Measurements from ENCODE around the gene SMC4.

Gene SMC4

GRCh38 chr3:160398820-160399124 is 678 bp upstream of the SMC4 start:
- no peak for DNase-seq

DNA sequence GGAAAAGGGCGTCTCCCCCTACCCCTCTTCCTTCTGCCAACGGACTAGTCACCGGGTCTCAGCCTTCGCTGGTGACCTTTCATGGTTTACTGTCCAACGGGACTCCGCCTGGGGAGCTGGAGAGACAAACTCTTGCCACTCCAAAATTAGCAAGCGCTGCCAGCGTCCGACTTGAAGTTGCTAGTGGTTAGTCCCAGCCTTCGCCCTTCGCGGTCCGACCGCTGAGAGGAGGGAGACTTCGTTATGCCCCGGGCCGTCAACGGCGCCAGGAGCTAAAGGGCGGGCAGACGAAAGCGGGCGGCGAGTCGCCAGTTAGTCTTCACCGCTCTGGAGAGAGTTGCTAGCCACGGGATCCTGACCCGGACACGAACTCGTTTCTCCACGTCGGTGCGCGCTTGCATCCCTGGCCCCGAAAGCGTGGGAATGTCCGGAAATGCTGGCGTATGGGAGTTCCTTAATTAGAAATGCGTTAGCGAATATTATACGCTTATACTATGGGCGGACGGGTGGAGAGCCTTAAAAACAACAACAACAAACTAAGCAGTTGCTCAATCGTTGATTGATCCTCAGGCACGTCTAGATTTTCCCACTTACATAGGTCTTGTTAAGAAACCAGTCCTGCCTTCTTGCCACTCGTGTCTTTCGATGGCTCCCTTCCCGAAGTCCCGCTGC is 716 bp downstream of the SMC4 start:
- peak; percentile 15 for DNase-seq

DNA sequence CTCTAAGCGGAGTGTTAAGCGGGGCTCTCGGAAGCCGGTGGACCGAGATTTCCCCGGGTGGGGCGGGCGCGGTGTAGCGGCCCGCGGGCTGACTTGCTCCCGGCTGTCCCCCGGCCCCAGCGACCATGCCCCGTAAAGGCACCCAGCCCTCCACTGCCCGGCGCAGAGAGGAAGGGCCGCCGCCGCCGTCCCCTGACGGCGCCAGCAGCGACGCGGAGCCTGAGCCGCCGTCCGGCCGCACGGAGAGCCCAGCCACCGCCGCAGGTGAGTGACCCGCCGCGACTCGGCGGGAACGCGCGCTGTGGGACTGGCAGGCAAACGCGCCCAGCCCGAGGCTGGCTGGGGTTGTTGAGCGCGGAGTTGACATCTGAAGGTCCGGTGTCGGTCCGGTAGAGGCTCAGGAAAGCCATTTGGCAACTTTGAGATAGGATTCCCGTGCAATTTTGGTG is 1.3 kb downstream of the SMC4 start:
- peak; percentile 7 for DNase-seq

GRCh38 chr3:160401291-160402095 is 2.0 kb downstream of the SMC4 start:
- no peak for DNase-seq

DNA sequence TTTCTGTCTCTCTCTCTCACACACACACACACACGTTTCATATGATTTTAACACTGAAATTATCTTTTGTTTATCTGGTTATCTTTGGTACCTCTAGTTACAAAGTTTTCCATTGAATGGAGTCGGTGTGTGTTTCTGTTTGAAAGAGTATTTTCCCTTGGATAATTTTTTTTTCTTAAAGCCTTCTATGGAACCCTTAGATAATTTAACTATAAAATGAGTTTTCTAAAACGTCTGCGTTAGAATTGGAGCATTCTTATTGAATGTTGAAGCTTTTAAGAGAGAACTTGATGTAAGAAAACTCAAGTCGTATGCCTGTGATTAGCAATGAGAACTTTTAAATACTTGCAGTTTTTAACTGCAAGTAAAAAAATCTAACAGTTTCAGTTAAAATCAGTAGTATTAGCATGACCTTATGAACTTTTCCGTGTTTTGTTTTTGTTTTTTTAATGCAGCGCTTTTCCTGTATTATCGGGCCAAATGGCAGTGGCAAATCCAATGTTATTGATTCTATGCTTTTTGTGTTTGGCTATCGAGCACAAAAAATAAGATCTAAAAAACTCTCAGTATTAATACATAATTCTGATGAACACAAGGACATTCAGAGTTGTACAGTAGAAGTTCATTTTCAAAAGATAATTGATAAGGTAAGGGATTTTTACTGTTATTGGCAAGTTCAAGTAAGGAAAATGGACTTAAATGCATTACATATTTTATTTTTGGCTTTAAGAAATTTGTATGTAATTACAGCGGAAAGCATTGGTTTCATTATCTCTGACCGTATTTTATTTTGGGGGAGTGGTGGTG is 3.0 kb downstream of the SMC4 start:
- DNase-seq, result no peak

DNA sequence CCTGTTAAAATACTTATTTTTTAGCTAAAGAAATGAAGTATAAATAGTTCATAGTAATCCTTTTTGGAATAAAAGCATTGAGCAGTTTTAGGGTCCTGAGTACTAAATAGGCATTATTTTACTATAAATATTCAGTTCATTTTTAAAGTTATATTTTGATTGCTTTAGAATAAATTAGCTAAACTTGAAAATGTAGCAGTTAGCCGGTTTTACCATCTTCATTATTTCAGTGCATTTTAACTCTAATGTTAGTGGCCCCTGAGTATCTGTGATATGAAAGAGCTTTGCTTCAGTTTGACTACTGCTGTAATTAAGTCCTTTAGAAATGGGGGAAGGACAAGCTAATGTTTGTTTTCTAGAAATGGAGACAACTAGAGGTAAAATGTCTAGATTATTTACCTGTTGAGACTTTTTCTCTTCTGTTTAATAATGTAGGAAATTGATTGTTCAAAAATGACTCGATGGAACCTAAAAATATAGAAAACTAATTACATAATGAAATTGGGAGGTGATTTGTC is 3.6 kb downstream of the SMC4 start:
- no peak for DNase-seq

- no peak for DNase-seq
Measured at GRCh38 chr3:160403796-160404470, 4.5 kb downstream of the SMC4 start.

- no peak for DNase-seq
Measured at GRCh38 chr3:160409812-160410610, 10.6 kb downstream of the SMC4 start.

- DNase-seq, result no peak
Measured at GRCh38 chr3:160412477-160412876, 13.0 kb downstream of the SMC4 start.

DNA sequence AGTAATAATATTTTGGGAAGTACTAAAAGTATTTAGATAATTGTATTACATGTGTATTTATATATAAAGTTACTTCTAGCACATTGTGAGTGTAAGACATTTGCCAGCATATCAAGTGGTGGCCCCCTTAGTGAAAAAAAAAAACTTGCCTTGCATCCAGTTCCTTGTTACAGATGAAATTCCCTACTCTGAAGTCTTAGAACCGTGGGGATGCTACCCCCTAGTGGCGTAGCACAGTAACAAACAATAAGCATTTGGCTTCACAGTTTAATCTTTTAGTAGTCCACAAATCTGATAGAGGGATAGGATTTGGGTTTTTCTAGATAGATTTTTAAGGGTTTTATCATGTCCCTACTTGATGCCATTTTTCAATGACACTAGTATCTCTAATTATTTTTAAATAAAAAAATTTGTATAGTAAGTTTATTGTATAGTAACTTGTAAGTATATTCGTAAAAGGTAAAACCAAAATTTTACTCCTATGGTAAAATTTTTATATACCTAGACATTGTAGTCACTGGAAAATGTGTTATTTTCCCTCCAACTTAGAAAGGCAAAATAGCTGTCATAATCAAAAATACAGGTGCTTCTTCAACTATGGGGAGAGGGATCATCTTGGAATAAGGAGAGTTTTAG is 14.3 kb downstream of the SMC4 start:
- DNase-seq, result peak; percentile 72

- no peak for DNase-seq
Measured at GRCh38 chr3:160417311-160417710, 17.9 kb downstream of the SMC4 start.

DNA sequence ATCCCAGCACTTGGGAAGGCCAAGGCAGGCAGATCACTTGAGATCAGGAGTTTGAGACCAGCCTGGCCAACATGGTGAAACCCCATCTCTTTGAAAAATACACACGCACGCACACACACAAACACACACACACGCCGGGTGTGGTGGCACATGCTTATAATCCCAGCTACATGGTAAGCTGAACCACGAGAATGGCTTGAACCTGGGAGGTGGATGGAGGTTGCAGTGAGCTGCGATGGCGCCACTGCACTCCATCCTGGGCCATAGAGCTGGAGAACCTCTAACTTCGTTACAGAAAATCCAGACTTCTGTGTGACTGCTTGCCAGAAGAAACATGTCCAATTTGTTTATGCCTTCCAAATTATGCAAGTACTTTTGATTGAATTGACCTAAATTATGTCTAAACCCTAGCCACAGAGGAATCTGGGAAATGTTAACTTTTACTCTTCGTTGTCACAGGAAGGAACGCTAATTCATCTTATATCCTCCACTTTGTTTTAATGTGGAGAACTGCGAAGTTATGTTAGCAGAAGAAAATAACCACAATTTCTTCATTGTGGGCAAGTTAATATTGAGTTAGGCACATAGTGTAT is 28.5 kb downstream of the SMC4 start:
- DNase-seq, result no peak

GRCh38 chr3:160434071-160434470 is 34.6 kb downstream of the SMC4 start:
- no peak for DNase-seq

GRCh38 chr3:160435095-160435494 is 35.6 kb downstream of the SMC4 start:
- DNase-seq, result no peak

DNA sequence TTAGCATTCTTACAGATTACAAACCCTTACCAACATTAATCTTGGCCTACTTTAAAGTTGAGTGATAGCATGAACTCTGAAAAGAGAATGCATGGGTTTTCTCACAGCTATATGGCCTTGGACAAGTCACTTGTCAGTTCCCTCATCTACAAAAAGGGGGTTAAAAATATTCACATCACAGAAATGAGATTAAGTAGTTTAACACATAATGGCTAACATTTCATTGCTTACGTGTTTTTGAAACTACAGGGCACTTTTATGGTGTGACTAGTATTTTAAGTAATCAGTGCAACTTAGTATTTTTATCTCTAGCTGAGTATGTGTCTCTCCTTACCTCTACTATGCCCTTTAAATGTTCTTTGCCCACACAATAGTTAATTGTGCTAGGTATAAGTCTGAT is 36.3 kb downstream of the SMC4 start:
- no peak for DNase-seq

- no peak for DNase-seq
Measured at GRCh38 chr3:160437083-160437455, 37.6 kb downstream of the SMC4 start.

GRCh38 chr3:160440687-160441086 is 41.2 kb downstream of the SMC4 start:
- no peak for DNase-seq

- no peak for DNase-seq
Measured at GRCh38 chr3:160444411-160444810, 45.0 kb downstream of the SMC4 start.

DNA sequence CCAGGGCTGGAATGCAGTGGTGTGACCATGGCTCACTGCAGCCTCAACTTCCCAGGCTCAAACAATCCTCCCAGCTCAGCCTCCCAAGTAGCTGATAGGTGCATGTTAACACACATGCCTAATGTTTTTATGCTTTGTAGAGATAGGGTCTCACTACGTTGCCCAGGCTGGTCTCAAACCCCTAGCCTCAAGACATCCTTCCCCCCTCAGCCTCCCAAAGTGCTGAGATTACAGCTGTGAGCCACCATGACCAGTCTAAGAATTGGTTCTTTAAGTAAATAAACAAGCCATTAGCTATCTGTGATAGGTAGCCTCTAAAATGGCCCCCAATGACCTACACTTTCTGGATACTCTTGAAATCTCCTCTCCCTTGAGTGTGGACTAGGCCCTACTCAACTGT is 46.4 kb downstream of the SMC4 start:
- no peak for DNase-seq

DNA sequence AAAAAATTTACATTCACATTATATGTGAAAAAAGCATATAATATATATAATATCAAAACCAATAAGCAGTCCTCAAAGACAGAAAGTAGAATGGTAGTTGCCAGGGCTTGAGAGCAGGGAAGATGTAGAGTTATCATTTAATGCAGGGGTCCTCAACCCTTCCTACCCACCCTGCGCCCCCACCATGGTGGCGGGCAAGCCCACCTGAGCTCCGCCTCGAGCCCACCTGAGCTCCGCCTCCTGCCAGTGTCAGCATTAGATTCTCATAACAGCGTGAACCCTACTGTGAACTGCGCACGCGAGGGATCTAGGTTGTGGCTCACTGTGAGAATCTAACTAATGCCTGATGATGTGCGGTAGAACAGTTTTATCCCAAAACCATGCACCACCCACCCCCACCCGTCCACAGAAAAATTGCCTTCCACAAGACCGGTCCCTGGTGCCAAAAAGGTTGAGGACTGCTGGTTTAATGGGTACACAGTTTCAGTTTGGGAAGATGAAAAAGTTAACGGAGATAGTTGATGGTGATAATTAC is 47.1 kb downstream of the SMC4 start:
- DNase-seq, result no peak

GRCh38 chr3:160447544-160447943 is 48.1 kb downstream of the SMC4 start:
- no peak for DNase-seq
